OCI-M2 (cell line): ENCODE measurements around the gene MYO1E.
"Not testable (repeated sequence)": the region's sequence is repeated elsewhere in the genome, so short reads cannot be mapped to it uniquely, and the experiment has no call there.

Experiments used
- DNase-seq: peaks from one replicate; lab custom pipeline; 2025; ENCODE audit not compliant: unreplicated experiment; lab: John Stamatoyannopoulos, UW

MYO1E gene

GRCh38 chr15:59148153-59148833 is 224.4 kb downstream of the MYO1E start:
- DNase-seq = no peak

GRCh38 chr15:59147666-59148065 is 225.0 kb downstream of the MYO1E start:
- no peak for DNase-seq

GRCh38 chr15:59144594-59144993 is 228.1 kb downstream of the MYO1E start:
- DNase-seq = not testable (repeated sequence)

GRCh38 chr15:59143281-59143680 is 229.4 kb downstream of the MYO1E start:
- DNase-seq = no peak

- no peak for DNase-seq
Observed at GRCh38 chr15:59140422-59141226, 232.0 kb downstream of the MYO1E start.

- no peak for DNase-seq
Observed at GRCh38 chr15:59138243-59138642, 234.4 kb downstream of the MYO1E start.

GRCh38 chr15:59137566-59137965 is 235.1 kb downstream of the MYO1E start:
- no peak for DNase-seq

GRCh38 chr15:59133929-59134427 is 238.7 kb downstream of the MYO1E start:
- no peak for DNase-seq

- no peak for DNase-seq
Observed at GRCh38 chr15:59131969-59132562, 240.6 kb downstream of the MYO1E start.

- no peak for DNase-seq
Observed at GRCh38 chr15:59131456-59131855, 241.2 kb downstream of the MYO1E start.

- not testable (repeated sequence) for DNase-seq
Observed at GRCh38 chr15:59127255-59127654, 245.4 kb downstream of the MYO1E start.

GRCh38 chr15:59125683-59126082 is 247.0 kb downstream of the MYO1E start:
- DNase-seq = not testable (repeated sequence)

GRCh38 chr15:59124261-59124660 is 248.4 kb downstream of the MYO1E start:
- no peak for DNase-seq

- DNase-seq = no peak
Observed at GRCh38 chr15:59120937-59121336, 251.7 kb downstream of the MYO1E start.

- DNase-seq = no peak
Observed at GRCh38 chr15:59119625-59120024, 253.0 kb downstream of the MYO1E start.

- no peak for DNase-seq
Observed at GRCh38 chr15:59116771-59117170, 255.9 kb downstream of the MYO1E start.

GRCh38 chr15:59116141-59116540 is 256.5 kb downstream of the MYO1E start:
- no peak for DNase-seq

- DNase-seq = no peak
Observed at GRCh38 chr15:59115047-59115446, 257.6 kb downstream of the MYO1E start.

GRCh38 chr15:59111251-59111650 is 261.4 kb downstream of the MYO1E start:
- DNase-seq = no peak

- DNase-seq = no peak
Observed at GRCh38 chr15:59105854-59106253, 266.8 kb downstream of the MYO1E start.

- DNase-seq = peak; percentile 59
Observed at GRCh38 chr15:59104912-59105732, 267.5 kb downstream of the MYO1E start, which contains the start of gene CCNB2. Gene CCNB2 (plus strand): TSS chr15:59105146. CDS start chr15:59105269, 123 bp downstream.
